Natural killer cell (primary cell): ENCODE data around the gene DCDC1. TPM values are rescaled to one million over a fixed set of nuclear protein-coding genes. Genes with fewer than 3 reads are reported as not detected.

Experiments
- ATAC-seq, 3 donors: fragments of 150-1000 bp in 2 of 3; fragments of 200-7000 bp in 1 of 3; cut with Tn5 transposase; 1 replicate in 1 of 3; 2 replicates in 2 of 3; pipeline ENCODE4 v1.10.0; 2021; ENCODE audit warnings: mild to moderate bottlenecking in 2 of 3, moderate library complexity in 2 of 3
- DNase-seq, 2 donors: peaks; one replicate each; pipeline versions ENCODE4 v3.0.0 to v3.0.0-alpha.2; 2013 to 2021; ENCODE audit warnings: mixed read lengths in 1 of 2
- H3K27ac ChIP-seq: one replicate; pipeline ENCODE4 v1.5.1; 2013; ENCODE audit warnings: mild to moderate bottlenecking, low read length
- H3K27me3 ChIP-seq: one replicate; pipeline ENCODE4 v1.6.1; 2013; ENCODE audit warnings: low read length; ENCODE audit not compliant: control insufficient read depth, insufficient read depth
- H3K36me3 ChIP-seq: one replicate; pipeline ENCODE4 v1.6.1; 2013; ENCODE audit warnings: low read length; ENCODE audit not compliant: control insufficient read depth, insufficient read depth
- H3K4me1 ChIP-seq: one replicate; pipeline ENCODE4 v1.6.1; 2013; ENCODE audit warnings: low read length; ENCODE audit not compliant: control insufficient read depth, insufficient read depth
- H3K4me3 ChIP-seq: one replicate; pipeline ENCODE4 v1.5.1; 2013; ENCODE audit warnings: low read length
- H3K9me3 ChIP-seq: one replicate; pipeline ENCODE4 v1.6.1; 2013; ENCODE audit warnings: low read length; ENCODE audit not compliant: control insufficient read depth, insufficient read depth
- H3K27ac Mint-ChIP-seq, 2 donors: one replicate each; pipeline ENCODE4 v1.8.0; 2022; ENCODE audit warnings: mild to moderate bottlenecking in 2 of 2, mixed read lengths in 2 of 2, moderate library complexity in 1 of 2
- H3K27me3 Mint-ChIP-seq, 2 donors: one replicate each; pipeline ENCODE4 v1.8.0; 2022; ENCODE audit warnings: low read depth in 2 of 2, mixed read lengths in 2 of 2
- H3K36me3 Mint-ChIP-seq: one replicate; pipeline ENCODE4 v1.8.0; 2022; ENCODE audit warnings: mixed read lengths
- H3K4me1 Mint-ChIP-seq, 2 donors: one replicate each; pipeline ENCODE4 v1.8.0; 2022; ENCODE audit warnings: mixed read lengths in 2 of 2
- H3K4me3 Mint-ChIP-seq: one replicate; pipeline ENCODE4 v1.8.0; 2022; ENCODE audit warnings: mild to moderate bottlenecking, moderate library complexity, mixed read lengths
- H3K9me3 Mint-ChIP-seq, 2 donors: one replicate each; pipeline ENCODE4 v1.8.0; 2022; ENCODE audit warnings: mixed read lengths in 2 of 2
- WGBS: methylation state at CpG from one replicate; pipeline ENCODE4 v1.1.7; 2013; ENCODE audit warnings: missing lambda C conversion rate; ENCODE audit not compliant: insufficient coverage; 5-methylcytosine and 5-hydroxymethylcytosine counted together
- intact Hi-C: fragments of 100-400 bp; cut with micrococcal nuclease; formaldehyde crosslinking; loops from one replicate; pipeline ENCODE4 v1.14.2; 2022
- total RNA-seq, 4 donors: library from RNA; stranded (reverse); fragments of 120-200 nt in 1 of 4; gene quantifications; one replicate each; pipeline versions ENCODE4 v1.2.3 to v1.2.4, GENCODE V29; 2013 to 2022
- TF ChIP-seq, protein P1 (sequence below): fragments of 200-600 bp; IDR thresholded peaks from one replicate; pipeline ENCODE4 v1.8.0; 2022; ENCODE audit warnings: antibody characterized with exemption

DCDC1 gene
- total RNA-seq, 3 donors from 2014 or later (not counting 1 experiment from before 2014, with no cell fraction given) = not detected

GRCh38 chr11:30991802-30992512 lies 377.6 kb downstream of the DCDC1 start:
- no peaks in the 10 kb centered on the region for H3K27me3 ChIP-seq
- no peaks in the 10 kb centered on the region for H3K4me1 Mint-ChIP-seq
- no peaks in the 10 kb centered on the region for H3K36me3 Mint-ChIP-seq
- H3K4me3 Mint-ChIP-seq = no peak overlapping the region
- H3K27ac ChIP-seq = no peak overlapping the region
- no peak for DNase-seq
- no peaks in the 10 kb centered on the region for H3K27me3 Mint-ChIP-seq
- TF ChIP-seq, protein P1, sequence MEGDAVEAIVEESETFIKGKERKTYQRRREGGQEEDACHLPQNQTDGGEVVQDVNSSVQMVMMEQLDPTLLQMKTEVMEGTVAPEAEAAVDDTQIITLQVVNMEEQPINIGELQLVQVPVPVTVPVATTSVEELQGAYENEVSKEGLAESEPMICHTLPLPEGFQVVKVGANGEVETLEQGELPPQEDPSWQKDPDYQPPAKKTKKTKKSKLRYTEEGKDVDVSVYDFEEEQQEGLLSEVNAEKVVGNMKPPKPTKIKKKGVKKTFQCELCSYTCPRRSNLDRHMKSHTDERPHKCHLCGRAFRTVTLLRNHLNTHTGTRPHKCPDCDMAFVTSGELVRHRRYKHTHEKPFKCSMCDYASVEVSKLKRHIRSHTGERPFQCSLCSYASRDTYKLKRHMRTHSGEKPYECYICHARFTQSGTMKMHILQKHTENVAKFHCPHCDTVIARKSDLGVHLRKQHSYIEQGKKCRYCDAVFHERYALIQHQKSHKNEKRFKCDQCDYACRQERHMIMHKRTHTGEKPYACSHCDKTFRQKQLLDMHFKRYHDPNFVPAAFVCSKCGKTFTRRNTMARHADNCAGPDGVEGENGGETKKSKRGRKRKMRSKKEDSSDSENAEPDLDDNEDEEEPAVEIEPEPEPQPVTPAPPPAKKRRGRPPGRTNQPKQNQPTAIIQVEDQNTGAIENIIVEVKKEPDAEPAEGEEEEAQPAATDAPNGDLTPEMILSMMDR = no peak
- no peaks in the 10 kb centered on the region for H3K36me3 ChIP-seq
- WGBS = 85% methylated on average over 1 of the region's 2 CpGs
- no peak overlapping the region for H3K4me3 ChIP-seq
- H3K4me1 ChIP-seq = no peaks in the 10 kb centered on the region
- H3K9me3 ChIP-seq = no peaks in the 10 kb centered on the region
- ATAC-seq = no peak
- H3K9me3 Mint-ChIP-seq = peaks cover 3 to 5% of the 10 kb centered on the region in 2 donors
- intact Hi-C loops = no loop called here
- H3K27ac Mint-ChIP-seq = no peak overlapping the region

DNA sequence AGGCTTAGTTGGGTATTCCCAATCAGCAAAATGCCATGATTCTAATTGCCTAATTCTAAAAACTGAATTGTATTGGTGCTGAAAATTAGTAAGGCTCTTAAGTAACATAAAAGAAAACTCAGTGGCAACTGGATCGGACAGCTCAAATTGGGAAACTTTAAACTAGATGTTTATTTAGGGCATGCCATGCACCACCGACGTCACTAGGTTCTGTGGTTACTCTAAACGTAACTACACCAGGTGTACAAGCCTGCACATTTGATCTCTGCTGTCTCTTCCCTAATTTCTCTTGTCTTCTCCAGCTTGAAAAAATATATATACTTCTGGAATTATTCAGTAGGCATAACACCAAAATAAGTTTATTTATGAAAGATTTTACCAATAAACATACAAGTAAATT lies 378.2 kb downstream of the DCDC1 start:
- peaks cover 3 to 5% of the 10 kb centered on the region in 2 donors for H3K9me3 Mint-ChIP-seq
- H3K27me3 Mint-ChIP-seq = no peaks in the 10 kb centered on the region
- 89% methylated on average over 4 of the region's 4 CpGs for WGBS
- no peaks in the 10 kb centered on the region for H3K27me3 ChIP-seq
- TF ChIP-seq, protein P1 = no peak
- no peak overlapping the region for H3K4me3 Mint-ChIP-seq
- ATAC-seq (no peak), DNase-seq (no peak)
- H3K4me1 Mint-ChIP-seq = no peaks in the 10 kb centered on the region
- H3K27ac Mint-ChIP-seq = no peak overlapping the region
- H3K36me3 ChIP-seq = no peaks in the 10 kb centered on the region
- intact Hi-C loops = no loop called here
- no peaks in the 10 kb centered on the region for H3K36me3 Mint-ChIP-seq
- H3K4me1 ChIP-seq = no peaks in the 10 kb centered on the region
- H3K4me3 ChIP-seq = no peak overlapping the region
- H3K9me3 ChIP-seq = no peaks in the 10 kb centered on the region
- H3K27ac ChIP-seq = no peak overlapping the region

- TF ChIP-seq, protein P1 = no peak
Measured at GRCh38 chr11:30990625-30991296, 378.8 kb downstream of the DCDC1 start.

More at GRCh38 chr11:30990625-30991296, 378.8 kb downstream of the DCDC1 start:
- Mint-ChIP-seq H3K4me1 (no peaks in the 10 kb centered on the region), H3K4me3 (no peak overlapping the region), H3K9me3 (peaks cover 3 to 5% of the 10 kb centered on the region in 2 donors), H3K36me3 (no peaks in the 10 kb centered on the region), H3K27ac (no peak overlapping the region), H3K27me3 (no peaks in the 10 kb centered on the region)
- no peak for ATAC-seq
- Histone ChIP-seq H3K9me3 (no peaks in the 10 kb centered on the region), H3K27ac (no peak overlapping the region), H3K4me1 (no peaks in the 10 kb centered on the region), H3K36me3 (no peaks in the 10 kb centered on the region), H3K4me3 (no peak overlapping the region), H3K27me3 (no peaks in the 10 kb centered on the region)
- WGBS = 91% methylated on average over 6 of the region's 7 CpGs
- intact Hi-C loops = no loop called here
- DNase-seq = no peak
